Measurements from ENCODE around the gene APBB1IP.
"Not testable (repeated sequence)": the region's sequence is repeated elsewhere in the genome, so short reads cannot be mapped to it uniquely, and the experiment has no call there.

Gene APBB1IP

DNA sequence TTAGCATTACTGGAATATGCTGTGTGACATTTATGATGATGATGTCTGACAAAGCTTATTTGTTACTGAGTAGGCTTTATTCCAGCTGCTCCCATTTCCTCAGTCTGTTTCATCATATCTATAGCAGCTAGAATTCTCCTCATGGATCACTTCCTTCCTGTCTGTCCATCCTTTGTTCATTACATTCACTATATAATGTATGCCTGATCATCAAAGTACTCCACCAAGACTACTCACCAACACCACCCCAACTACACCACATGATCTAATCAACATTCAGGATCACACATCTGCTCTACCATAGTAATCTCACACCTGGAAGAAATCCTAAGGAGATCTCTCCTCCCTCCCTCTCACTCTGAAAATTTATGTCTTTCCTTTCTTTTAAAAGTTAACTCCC lies 61.3 kb downstream of the APBB1IP start:
- H3K27ac ChIP-seq, result no peak overlapping the region
- TF ChIP-seq ZFX (IDR thresholded peaks at IDR 0.05; ENCODE audit: borderline replicate concordance), result no peak
- TF ChIP-seq, protein P1, sequence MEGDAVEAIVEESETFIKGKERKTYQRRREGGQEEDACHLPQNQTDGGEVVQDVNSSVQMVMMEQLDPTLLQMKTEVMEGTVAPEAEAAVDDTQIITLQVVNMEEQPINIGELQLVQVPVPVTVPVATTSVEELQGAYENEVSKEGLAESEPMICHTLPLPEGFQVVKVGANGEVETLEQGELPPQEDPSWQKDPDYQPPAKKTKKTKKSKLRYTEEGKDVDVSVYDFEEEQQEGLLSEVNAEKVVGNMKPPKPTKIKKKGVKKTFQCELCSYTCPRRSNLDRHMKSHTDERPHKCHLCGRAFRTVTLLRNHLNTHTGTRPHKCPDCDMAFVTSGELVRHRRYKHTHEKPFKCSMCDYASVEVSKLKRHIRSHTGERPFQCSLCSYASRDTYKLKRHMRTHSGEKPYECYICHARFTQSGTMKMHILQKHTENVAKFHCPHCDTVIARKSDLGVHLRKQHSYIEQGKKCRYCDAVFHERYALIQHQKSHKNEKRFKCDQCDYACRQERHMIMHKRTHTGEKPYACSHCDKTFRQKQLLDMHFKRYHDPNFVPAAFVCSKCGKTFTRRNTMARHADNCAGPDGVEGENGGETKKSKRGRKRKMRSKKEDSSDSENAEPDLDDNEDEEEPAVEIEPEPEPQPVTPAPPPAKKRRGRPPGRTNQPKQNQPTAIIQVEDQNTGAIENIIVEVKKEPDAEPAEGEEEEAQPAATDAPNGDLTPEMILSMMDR (IDR thresholded peaks at IDR 0.05), result no peak

DNA sequence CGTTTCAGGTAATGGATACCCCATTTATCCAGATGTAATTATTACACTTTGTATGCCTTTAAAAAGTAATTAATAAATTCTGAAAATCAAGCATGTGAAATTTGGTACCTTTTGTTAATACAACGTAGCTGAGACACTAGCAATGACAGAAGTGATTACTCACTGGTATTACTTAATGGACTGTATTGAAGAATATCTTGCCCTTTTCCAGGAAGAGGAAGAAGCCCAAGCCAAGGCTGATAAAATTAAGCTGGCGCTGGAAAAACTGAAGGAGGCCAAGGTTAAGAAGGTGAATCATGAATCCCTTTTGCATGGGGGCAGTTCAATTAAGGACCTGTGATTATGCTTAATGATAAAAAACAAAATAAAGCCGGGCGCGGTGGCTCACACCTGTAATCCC lies 64.8 kb downstream of the APBB1IP start:
- TF ChIP-seq, protein P1 (IDR thresholded peaks at IDR 0.05), result no peak
- no peak for TF ChIP-seq ZFX (IDR thresholded peaks at IDR 0.05; ENCODE audit: borderline replicate concordance)
- H3K27ac ChIP-seq, result no peak overlapping the region

DNA sequence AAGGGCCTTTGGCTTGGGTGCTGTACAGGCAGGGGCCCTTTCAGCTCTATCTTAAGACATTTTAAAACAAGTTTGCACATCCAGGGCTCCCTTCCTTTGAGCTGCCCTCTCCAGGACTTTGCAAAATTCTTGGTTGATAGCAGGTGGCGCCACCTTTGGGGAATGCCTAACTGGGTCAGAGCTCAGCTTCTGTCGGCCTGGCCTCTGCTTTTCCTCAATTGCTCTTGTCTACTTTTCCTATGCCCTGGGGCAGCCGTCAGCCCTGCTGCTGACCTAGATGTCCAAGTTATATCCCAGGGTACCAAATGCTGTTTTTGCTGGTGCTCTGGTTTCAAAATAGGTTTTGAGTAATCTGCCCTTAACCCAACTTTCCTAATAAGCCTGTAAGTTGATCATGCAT lies 65.8 kb downstream of the APBB1IP start:
- TF ChIP-seq ZFX (IDR thresholded peaks at IDR 0.05; ENCODE audit: borderline replicate concordance), result no peak
- TF ChIP-seq, protein P1 (IDR thresholded peaks at IDR 0.05), result no peak
- H3K27ac ChIP-seq, result no peak overlapping the region

DNA sequence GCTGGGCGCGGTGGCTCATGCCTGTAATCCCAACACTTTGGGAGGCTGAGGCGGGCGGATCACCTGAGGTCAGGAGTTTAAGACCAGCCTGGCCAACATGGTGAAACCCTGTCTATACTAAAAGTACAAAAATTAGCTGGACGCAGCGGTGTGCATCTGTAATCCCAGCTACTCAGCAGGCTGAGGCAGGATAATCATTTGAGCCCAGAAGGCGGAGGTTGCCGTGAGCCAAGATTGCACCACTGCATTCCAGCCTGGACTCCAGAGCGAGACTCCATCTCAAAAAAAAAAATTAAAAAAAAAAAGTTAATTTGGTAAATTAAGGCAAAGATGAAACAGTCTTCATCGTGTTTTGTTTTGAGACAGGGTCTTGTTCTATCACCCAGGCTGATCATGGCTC lies 66.3 kb downstream of the APBB1IP start:
- not testable (repeated sequence) for H3K27ac ChIP-seq

DNA sequence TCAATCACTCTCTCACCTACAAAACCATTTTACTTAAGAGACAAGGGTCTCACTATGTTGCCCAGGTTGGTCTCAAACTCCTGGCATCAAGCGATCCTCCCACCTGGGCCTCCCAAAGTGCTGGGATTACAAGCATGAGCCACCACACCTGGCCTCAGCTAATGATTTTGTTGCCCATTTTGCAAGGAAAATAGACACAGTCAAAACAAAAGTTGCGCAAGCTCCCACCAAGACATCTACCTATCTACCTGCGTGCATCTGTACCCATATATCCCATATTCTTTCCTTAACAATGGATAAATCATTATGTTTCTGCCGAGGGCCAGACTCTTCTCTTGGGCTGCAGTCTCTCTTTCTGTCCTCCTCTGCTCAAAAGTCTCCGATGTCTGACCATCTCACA lies 67.3 kb downstream of the APBB1IP start:
- no peak for TF ChIP-seq ZFX (IDR thresholded peaks at IDR 0.05; ENCODE audit: borderline replicate concordance)
- TF ChIP-seq, protein P1 (IDR thresholded peaks at IDR 0.05), result no peak
- no peak overlapping the region for H3K27ac ChIP-seq

DNA sequence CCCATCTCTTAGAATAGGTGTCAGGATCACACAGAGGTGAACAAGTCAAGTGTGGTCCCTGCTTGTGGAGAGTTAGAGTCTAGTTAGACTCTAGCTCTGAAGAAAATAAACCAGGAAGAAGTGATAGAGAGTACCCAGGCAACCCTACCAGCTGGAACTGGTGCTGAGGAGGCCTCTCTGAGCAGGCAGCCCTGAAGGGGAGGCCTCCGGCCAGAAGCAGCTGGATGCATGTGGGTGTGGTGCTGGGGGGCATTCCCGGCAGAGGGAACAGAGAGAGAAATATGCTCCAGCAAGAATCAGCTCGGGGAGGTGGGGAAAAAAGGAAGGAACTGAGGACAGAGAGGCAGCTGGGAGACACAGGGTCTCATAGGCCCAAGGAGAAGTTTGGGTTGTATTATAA lies 68.6 kb downstream of the APBB1IP start:
- TF ChIP-seq ZFX (IDR thresholded peaks at IDR 0.05; ENCODE audit: borderline replicate concordance), result no peak
- TF ChIP-seq, protein P1 (IDR thresholded peaks at IDR 0.05), result no peak
- no peak overlapping the region for H3K27ac ChIP-seq

DNA sequence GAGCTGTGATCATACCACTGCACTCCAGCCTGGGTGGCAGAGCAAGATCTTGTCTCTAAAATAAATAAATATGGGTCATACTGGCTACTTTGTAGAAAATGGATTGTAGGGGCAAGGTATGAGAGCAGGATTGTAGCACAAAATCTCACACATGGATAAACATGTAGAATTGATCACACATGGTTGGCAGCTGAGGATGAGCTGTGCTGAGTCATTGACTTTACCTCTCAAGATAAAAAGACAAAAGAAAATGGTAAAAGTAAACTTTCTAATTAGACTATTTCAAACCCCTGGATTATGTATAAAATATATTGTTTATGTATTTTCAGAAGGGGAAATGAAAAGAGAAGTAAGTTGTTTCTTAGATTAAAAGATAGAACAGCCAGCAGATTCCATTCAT lies 69.3 kb downstream of the APBB1IP start:
- no peak for TF ChIP-seq ZFX (IDR thresholded peaks at IDR 0.05; ENCODE audit: borderline replicate concordance)
- TF ChIP-seq, protein P1 (IDR thresholded peaks at IDR 0.05), result no peak
- H3K27ac ChIP-seq, result no peak overlapping the region

DNA sequence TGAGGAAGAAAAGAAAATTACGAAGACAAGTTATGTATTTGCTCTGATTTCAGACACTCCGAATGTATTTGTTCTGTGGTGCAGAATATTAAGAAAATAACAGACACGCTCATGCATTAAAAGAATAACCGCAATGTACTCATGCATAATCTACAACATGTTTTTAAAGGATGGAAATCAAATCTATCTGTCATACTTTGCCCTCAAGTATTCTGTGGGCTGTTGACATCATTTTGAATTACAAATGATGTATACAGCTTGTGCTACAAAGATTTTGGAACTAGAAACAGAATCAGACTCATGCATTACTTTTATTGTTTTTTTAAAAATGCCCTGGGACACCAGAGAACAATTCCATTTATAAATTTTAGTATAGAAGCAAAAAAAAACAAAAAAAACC lies 69.9 kb downstream of the APBB1IP start:
- TF ChIP-seq ZFX (IDR thresholded peaks at IDR 0.05; ENCODE audit: borderline replicate concordance), result no peak
- TF ChIP-seq, protein P1 (IDR thresholded peaks at IDR 0.05), result no peak
- no peak overlapping the region for H3K27ac ChIP-seq

Data from 22Rv1 (cell line).